ENCODE data around the gene SLC6A19.
A peak's percentile ranks its signal among the peaks of the same experiment; 100 is the strongest.
"Not testable (repeated sequence)": the region's sequence is repeated elsewhere in the genome, so short reads cannot be mapped to it uniquely, and the experiment has no call there.

The SLC6A19 gene

GRCh38 chr5:1266791-1267190, 65.4 kb downstream of the SLC6A19 start:
- no peak for DNase-seq
- ATAC-seq = no peak

- ATAC-seq, DNase-seq: not testable (repeated sequence)
These were observed 66.1 kb downstream of the SLC6A19 start for GRCh38 chr5:1267464-1267863.

DNA sequence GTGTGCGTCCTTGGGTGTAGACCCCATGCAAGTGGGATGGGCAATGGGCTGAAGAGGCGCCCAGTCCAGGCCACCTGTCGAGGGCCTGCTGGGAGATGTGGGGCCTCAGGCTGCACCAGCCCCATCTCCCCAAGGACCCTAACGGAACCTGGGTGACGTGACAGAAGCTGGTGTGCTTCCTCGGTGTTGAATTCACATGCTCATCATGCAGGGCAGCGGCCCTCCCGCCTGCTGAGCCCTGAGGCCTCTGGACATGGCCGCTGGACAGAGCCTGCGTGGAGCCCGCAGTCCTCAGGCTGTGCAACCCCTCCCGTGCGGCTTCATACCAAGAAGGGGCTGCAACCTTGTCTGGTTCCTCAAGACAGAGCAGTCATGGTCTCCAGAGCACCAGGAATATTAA, 66.7 kb downstream of the SLC6A19 start:
- no peak for ATAC-seq

GRCh38 chr5:1268666-1269065, 67.3 kb downstream of the SLC6A19 start:
- ATAC-seq (peak; percentile 75), DNase-seq (peak; percentile 27)

More for the DNA sequence above, 66.7 kb downstream of the SLC6A19 start:
- DNase-seq = no peak

DNA sequence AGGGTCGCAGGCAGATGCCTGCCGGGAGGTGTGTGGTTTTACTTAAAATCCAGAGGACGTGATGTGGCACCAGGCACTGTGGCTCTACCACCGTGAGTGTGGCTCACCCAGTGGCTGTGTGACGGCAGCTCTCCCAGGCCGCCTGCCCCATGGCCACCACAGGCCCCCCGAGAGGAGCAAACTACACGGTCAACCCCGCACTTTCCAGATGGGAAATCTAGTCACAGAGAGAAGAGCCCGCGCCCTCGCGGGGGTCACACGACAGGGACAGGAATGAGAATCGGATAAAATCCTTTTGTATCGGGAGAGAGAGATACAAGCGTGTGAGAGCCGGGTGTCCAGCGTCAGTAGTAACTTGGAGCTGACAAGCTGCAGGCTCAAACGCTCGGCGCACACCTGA, 69.0 kb downstream of the SLC6A19 start:
- ATAC-seq = no peak
- DNase-seq = no peak

- DNase-seq = no peak
- ATAC-seq = no peak
These were observed 69.8 kb downstream of the SLC6A19 start for GRCh38 chr5:1270933-1271914.

DNA sequence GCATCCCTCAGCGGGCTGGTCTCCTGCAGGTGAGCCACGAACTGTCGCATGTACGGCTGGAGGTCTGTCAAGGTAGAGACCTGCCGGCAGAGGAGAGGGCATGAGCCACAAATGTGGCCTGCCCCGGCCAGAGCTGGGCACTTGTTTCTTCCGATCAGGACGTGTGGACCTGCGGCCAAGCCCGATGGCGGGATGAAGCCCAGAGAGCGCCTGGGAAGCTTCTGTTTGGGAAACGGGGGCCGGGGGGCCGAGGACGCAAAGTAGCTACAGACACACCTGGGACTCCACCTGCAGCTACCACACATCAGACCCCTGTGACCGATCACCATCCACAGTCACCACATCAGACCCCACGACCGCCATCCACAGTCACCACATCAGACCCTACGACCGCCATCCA, 70.8 kb downstream of the SLC6A19 start:
- DNase-seq (no peak), ATAC-seq (no peak)

DNA sequence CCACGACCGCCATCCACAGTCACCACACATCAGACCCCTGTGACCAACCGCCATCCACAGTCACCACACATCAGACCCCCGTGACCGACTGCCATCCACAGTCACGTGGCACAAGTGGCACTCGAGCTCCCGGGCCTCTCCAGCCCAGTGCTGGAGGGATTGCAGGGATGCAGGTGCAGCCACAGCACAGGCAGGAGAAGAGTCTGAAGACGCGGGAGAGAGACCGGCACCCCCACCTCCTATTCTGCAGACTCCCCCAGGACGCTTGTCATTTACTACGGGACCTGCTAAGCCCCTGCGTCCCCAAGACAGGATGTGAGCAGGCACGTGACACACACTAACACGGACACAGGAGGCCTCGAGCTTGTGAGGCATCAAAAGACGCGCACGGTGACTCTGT, 72.3 kb downstream of the SLC6A19 start:
- ATAC-seq (no peak), DNase-seq (no peak)

GRCh38 chr5:1274471-1274870, 73.1 kb downstream of the SLC6A19 start:
- DNase-seq (no peak), ATAC-seq (no peak)

Measured in stimulated activated naive CD8-positive, alpha-beta T cell treated with anti-CD3 and anti-CD28 coated beads, Interleukin-15, Interleukin-2, amounts not matched to agents 100 U/mL and 50 U/mL, for 24 hours (primary cell).